GM23338 (cell line): ENCODE measurements around the gene KIAA1671. TPM values are rescaled to one million over a fixed set of nuclear protein-coding genes. Genes with fewer than 3 reads are reported as not detected.

Experiments
- ATAC-seq: fragments of 200-7000 bp; cut with Tn5 transposase; 3 replicates; pipeline ENCODE4 v1.9.1; 2020
- DNase-seq: peaks from one replicate; pipeline ENCODE4 v3.0.0-alpha.2; 2015; ENCODE audit warnings: low spot score
- H2AFZ ChIP-seq: fragments of 200-600 bp; sonication (generic); 2 replicates; pipeline ENCODE4 v1.8.0; 2016; ENCODE audit warnings: antibody characterized with exemption, mild to moderate bottlenecking, moderate library complexity
- H3F3A ChIP-seq: fragments of 200-600 bp; sonication (generic); replicated peaks from 2 replicates; pipeline ENCODE4 v1.8.0; 2017; ENCODE audit warnings: antibody characterized with exemption, mixed run types, low read depth
- H3K27ac ChIP-seq: fragments of 200-600 bp; sonication (generic); 2 replicates; pipeline ENCODE4 v1.6.1; 2016; ENCODE audit warnings: low read depth
- H3K27me3 ChIP-seq: fragments of 200-600 bp; sonication (generic); 2 replicates; pipeline ENCODE4 v1.8.0; 2016; ENCODE audit warnings: mild to moderate bottlenecking, mixed run types, moderate library complexity; ENCODE audit not compliant: insufficient read depth
- H3K36me3 ChIP-seq: fragments of 200-600 bp; sonication (generic); 2 replicates; pipeline ENCODE4 v1.8.0; 2016; ENCODE audit warnings: mild to moderate bottlenecking; ENCODE audit not compliant: insufficient read depth
- H3K4me1 ChIP-seq: fragments of 200-600 bp; sonication (generic); 2 replicates; pipeline ENCODE4 v1.8.0; 2016; ENCODE audit warnings: mild to moderate bottlenecking, moderate library complexity; ENCODE audit not compliant: insufficient read depth
- H3K4me2 ChIP-seq: fragments of 200-600 bp; sonication (generic); 2 replicates; pipeline ENCODE4 v1.7.1; 2017; ENCODE audit warnings: mixed run types
- H3K4me3 ChIP-seq: fragments of 200-600 bp; sonication (generic); 2 replicates; pipeline ENCODE4 v1.6.1; 2016; ENCODE audit warnings: mixed run types
- H3K79me2 ChIP-seq: fragments of 200-600 bp; sonication (generic); replicated peaks from 2 replicates; pipeline ENCODE4 v1.8.0; 2017; ENCODE audit warnings: mild to moderate bottlenecking; ENCODE audit not compliant: insufficient read depth
- H3K9me2 ChIP-seq: fragments of 200-600 bp; sonication (generic); 2 replicates; pipeline ENCODE4 v1.8.0; 2017; ENCODE audit not compliant: insufficient read depth
- H4K20me1 ChIP-seq: fragments of 200-600 bp; sonication (generic); replicated peaks from 2 replicates; pipeline ENCODE4 v1.8.0; 2017; ENCODE audit warnings: mild to moderate bottlenecking; ENCODE audit not compliant: insufficient read depth
- H3K27ac Mint-ChIP-seq: 2 replicates; pipeline ENCODE4 v1.8.0; 2020; ENCODE audit warnings: inconsistent platforms, mild to moderate bottlenecking, moderate library complexity, mixed read lengths
- H3K27me3 Mint-ChIP-seq: 3 replicates; pipeline ENCODE4 v1.8.0; 2022; ENCODE audit warnings: low read depth, mild to moderate bottlenecking, moderate library complexity, mixed read lengths, inconsistent platforms; ENCODE audit not compliant: insufficient read depth, poor library complexity
- H3K36me3 Mint-ChIP-seq: 3 replicates; pipeline ENCODE4 v1.8.0; 2021; ENCODE audit warnings: low read depth, mild to moderate bottlenecking, inconsistent platforms, moderate library complexity, mixed read lengths
- H3K4me1 Mint-ChIP-seq: 3 replicates; pipeline ENCODE4 v1.8.0; 2020; ENCODE audit warnings: mild to moderate bottlenecking, inconsistent platforms, mixed read lengths
- H3K4me3 Mint-ChIP-seq: 3 replicates; pipeline ENCODE4 v1.8.0; 2021; ENCODE audit warnings: moderate library complexity, mild to moderate bottlenecking, inconsistent platforms, mixed read lengths
- H3K9me3 Mint-ChIP-seq: 3 replicates; pipeline ENCODE4 v1.8.0; 2020; ENCODE audit warnings: moderate library complexity, mild to moderate bottlenecking, inconsistent platforms, mixed read lengths
- CREB1 ChIP-seq: fragments of 250-450 bp; sonication (Bioruptor Pico); IDR thresholded peaks from 2 replicates; pipeline ENCODE4 v1.5.0; 2020; ENCODE audit warnings: low read depth, mild to moderate bottlenecking, moderate library complexity
- EZH2 ChIP-seq: fragments of 200-600 bp; sonication (generic); IDR thresholded peaks from one replicate; pipeline ENCODE4 v1.8.0; 2017; ENCODE audit warnings: antibody characterized with exemption, mild to moderate bottlenecking, low read depth; ENCODE audit not compliant: unreplicated experiment
- EZH2phosphoT487 ChIP-seq: fragments of 200-600 bp; sonication (generic); IDR thresholded peaks from one replicate; pipeline ENCODE4 v1.8.1; 2018; ENCODE audit warnings: antibody characterized with exemption; ENCODE audit not compliant: unreplicated experiment
- JUNB ChIP-seq: IDR thresholded peaks from one replicate; pipeline ENCODE4 v1.6.1; 2016; ENCODE audit warnings: antibody characterized with exemption; ENCODE audit not compliant: unreplicated experiment
- NANOG ChIP-seq: IDR thresholded peaks from 2 replicates; pipeline ENCODE4 v1.6.1; 2016; ENCODE audit warnings: antibody characterized with exemption, borderline replicate concordance
- POLR2AphosphoS5 ChIP-seq: IDR thresholded peaks from 2 replicates; pipeline ENCODE4 v1.6.1; 2016; ENCODE audit warnings: antibody characterized with exemption, low read depth
- STAT1 ChIP-seq: IDR thresholded peaks from one replicate; pipeline ENCODE4 v1.6.1; 2016; ENCODE audit warnings: antibody characterized with exemption; ENCODE audit not compliant: unreplicated experiment
- ZNF114 ChIP-seq: fragments of 250-450 bp; sonication (Bioruptor Pico); IDR thresholded peaks from 2 replicates; pipeline ENCODE4 v1.5.0; 2020; ENCODE audit warnings: mild to moderate bottlenecking, moderate library complexity
- ZNF331 ChIP-seq: fragments of 250-450 bp; sonication (Bioruptor Pico); IDR thresholded peaks from 2 replicates; pipeline ENCODE4 v1.5.0; 2020; ENCODE audit warnings: low read depth, mild to moderate bottlenecking, moderate library complexity
- polyA plus RNA-seq: library from polyadenylated mRNA; unstranded; fragments of >200 nt; fragmentation: Nextera tagmentation; extraction: Ambion mirVana; gene quantifications from 2 replicates; pipeline ENCODE4 v1.2.1, GENCODE V29; 2016
- total RNA-seq: library from RNA; depleted of rRNA; stranded (reverse); fragments of >200 nt; shearing (Covaris generic); gene quantifications from 2 replicates; pipeline ENCODE4 v1.2.3, GENCODE V29; 2014
- TF ChIP-seq, protein P1 (sequence below): fragments of 250-450 bp; sonication (Bioruptor Pico); IDR thresholded peaks from 2 replicates; pipeline ENCODE4 v1.5.0; 2020; ENCODE audit warnings: mild to moderate bottlenecking, moderate library complexity
- TF ChIP-seq, protein P2 (sequence below), 2 experiments: fragments of 200-600 bp in 1 of 2; sonication (generic) in 1 of 2; conservative IDR thresholded peaks; 2 replicates each; pipeline versions ENCODE4 v1.5.1 to v1.6.1; 2016 to 2017; ENCODE audit warnings: antibody characterized with exemption in 2 of 2, low read depth in 2 of 2, mild to moderate bottlenecking in 2 of 2, moderate library complexity in 1 of 2
- TF ChIP-seq, protein P3 (sequence below): IDR thresholded peaks from one replicate; pipeline ENCODE4 v1.6.1; 2018; ENCODE audit warnings: antibody characterized with exemption; ENCODE audit not compliant: unreplicated experiment
- TF ChIP-seq, protein P4 (sequence below): IDR thresholded peaks from 2 replicates; pipeline ENCODE4 v1.6.1; 2016; ENCODE audit warnings: antibody characterized with exemption

KIAA1671 gene
- total and polyA plus RNA-seq, 2 experiments from 2014 or later: 6.1 to 27.2 TPM

DNA sequence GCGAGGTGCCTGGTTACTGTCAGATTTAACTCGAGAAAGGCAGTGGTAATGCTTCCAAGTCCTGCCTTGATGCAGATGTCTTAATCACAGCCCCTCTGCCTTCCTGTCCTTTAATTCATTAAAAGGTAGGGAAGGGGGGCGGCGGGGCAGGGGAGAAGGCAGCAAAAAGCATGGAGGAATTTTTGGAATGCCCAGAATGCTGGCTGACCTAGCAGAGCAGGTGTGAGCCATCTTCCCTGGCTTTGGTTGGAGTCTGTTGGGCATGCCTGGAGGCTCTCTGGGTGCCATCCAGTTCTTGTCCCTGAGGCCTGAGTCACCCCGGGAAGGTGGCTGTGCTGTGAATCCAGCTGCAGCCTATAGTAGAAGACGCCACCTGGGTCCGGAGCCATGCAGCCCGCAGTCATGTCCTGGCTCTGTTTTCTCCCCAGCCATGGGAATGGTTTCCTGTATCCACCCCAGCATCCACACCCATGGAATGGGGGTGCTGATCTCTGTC, 15.6 kb downstream of the KIAA1671 start:
- H3K27me3 Mint-ChIP-seq: peaks cover 2% of the 10 kb centered on the region
- H3K4me3 ChIP-seq: peak overlapping the region; percentile 16; the same call in 1 of the 2 replicates
- ATAC-seq (peak; percentile 85), DNase-seq (peak; percentile 96)
- peak overlapping the region; percentile 53 for H3K4me2 ChIP-seq
- TF ChIP-seq POLR2AphosphoS5: no peak
- TF ChIP-seq, protein P1, sequence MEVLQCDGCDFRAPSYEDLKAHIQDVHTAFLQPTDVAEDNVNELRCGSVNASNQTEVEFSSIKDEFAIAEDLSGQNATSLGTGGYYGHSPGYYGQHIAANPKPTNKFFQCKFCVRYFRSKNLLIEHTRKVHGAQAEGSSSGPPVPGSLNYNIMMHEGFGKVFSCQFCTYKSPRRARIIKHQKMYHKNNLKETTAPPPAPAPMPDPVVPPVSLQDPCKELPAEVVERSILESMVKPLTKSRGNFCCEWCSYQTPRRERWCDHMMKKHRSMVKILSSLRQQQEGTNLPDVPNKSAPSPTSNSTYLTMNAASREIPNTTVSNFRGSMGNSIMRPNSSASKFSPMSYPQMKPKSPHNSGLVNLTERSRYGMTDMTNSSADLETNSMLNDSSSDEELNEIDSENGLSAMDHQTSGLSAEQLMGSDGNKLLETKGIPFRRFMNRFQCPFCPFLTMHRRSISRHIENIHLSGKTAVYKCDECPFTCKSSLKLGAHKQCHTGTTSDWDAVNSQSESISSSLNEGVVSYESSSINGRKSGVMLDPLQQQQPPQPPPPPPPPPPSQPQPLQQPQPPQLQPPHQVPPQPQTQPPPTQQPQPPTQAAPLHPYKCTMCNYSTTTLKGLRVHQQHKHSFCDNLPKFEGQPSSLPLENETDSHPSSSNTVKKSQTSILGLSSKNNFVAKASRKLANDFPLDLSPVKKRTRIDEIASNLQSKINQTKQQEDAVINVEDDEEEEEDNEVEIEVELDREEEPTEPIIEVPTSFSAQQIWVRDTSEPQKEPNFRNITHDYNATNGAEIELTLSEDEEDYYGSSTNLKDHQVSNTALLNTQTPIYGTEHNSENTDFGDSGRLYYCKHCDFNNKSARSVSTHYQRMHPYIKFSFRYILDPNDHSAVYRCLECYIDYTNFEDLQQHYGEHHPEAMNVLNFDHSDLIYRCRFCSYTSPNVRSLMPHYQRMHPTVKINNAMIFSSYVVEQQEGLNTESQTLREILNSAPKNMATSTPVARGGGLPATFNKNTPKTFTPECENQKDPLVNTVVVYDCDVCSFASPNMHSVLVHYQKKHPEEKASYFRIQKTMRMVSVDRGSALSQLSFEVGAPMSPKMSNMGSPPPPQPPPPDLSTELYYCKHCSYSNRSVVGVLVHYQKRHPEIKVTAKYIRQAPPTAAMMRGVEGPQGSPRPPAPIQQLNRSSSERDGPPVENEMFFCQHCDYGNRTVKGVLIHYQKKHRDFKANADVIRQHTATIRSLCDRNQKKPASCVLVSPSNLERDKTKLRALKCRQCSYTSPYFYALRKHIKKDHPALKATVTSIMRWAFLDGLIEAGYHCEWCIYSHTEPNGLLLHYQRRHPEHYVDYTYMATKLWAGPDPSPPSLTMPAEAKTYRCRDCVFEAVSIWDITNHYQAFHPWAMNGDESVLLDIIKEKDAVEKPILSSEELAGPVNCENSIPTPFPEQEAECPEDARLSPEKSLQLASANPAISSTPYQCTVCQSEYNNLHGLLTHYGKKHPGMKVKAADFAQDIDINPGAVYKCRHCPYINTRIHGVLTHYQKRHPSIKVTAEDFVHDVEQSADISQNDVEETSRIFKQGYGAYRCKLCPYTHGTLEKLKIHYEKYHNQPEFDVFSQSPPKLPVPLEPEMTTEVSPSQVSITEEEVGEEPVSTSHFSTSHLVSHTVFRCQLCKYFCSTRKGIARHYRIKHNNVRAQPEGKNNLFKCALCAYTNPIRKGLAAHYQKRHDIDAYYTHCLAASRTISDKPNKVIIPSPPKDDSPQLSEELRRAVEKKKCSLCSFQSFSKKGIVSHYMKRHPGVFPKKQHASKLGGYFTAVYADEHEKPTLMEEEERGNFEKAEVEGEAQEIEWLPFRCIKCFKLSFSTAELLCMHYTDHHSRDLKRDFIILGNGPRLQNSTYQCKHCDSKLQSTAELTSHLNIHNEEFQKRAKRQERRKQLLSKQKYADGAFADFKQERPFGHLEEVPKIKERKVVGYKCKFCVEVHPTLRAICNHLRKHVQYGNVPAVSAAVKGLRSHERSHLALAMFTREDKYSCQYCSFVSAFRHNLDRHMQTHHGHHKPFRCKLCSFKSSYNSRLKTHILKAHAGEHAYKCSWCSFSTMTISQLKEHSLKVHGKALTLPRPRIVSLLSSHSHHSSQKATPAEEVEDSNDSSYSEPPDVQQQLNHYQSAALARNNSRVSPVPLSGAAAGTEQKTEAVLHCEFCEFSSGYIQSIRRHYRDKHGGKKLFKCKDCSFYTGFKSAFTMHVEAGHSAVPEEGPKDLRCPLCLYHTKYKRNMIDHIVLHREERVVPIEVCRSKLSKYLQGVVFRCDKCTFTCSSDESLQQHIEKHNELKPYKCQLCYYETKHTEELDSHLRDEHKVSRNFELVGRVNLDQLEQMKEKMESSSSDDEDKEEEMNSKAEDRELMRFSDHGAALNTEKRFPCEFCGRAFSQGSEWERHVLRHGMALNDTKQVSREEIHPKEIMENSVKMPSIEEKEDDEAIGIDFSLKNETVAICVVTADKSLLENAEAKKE: peak; percentile 81
- TF ChIP-seq STAT1: no peak
- TF ChIP-seq JUNB: no peak
- TF ChIP-seq ZNF331: no peak
- TF ChIP-seq, protein P2, sequence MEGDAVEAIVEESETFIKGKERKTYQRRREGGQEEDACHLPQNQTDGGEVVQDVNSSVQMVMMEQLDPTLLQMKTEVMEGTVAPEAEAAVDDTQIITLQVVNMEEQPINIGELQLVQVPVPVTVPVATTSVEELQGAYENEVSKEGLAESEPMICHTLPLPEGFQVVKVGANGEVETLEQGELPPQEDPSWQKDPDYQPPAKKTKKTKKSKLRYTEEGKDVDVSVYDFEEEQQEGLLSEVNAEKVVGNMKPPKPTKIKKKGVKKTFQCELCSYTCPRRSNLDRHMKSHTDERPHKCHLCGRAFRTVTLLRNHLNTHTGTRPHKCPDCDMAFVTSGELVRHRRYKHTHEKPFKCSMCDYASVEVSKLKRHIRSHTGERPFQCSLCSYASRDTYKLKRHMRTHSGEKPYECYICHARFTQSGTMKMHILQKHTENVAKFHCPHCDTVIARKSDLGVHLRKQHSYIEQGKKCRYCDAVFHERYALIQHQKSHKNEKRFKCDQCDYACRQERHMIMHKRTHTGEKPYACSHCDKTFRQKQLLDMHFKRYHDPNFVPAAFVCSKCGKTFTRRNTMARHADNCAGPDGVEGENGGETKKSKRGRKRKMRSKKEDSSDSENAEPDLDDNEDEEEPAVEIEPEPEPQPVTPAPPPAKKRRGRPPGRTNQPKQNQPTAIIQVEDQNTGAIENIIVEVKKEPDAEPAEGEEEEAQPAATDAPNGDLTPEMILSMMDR (conservative IDR thresholded peaks at IDR 0.05; ENCODE audit: low read depth in 2 of 2): no peak
- TF ChIP-seq CREB1 (CRISPR knock-in tag): peak; percentile 38; the same call in 1 of the 2 replicates
- TF ChIP-seq, protein P3, sequence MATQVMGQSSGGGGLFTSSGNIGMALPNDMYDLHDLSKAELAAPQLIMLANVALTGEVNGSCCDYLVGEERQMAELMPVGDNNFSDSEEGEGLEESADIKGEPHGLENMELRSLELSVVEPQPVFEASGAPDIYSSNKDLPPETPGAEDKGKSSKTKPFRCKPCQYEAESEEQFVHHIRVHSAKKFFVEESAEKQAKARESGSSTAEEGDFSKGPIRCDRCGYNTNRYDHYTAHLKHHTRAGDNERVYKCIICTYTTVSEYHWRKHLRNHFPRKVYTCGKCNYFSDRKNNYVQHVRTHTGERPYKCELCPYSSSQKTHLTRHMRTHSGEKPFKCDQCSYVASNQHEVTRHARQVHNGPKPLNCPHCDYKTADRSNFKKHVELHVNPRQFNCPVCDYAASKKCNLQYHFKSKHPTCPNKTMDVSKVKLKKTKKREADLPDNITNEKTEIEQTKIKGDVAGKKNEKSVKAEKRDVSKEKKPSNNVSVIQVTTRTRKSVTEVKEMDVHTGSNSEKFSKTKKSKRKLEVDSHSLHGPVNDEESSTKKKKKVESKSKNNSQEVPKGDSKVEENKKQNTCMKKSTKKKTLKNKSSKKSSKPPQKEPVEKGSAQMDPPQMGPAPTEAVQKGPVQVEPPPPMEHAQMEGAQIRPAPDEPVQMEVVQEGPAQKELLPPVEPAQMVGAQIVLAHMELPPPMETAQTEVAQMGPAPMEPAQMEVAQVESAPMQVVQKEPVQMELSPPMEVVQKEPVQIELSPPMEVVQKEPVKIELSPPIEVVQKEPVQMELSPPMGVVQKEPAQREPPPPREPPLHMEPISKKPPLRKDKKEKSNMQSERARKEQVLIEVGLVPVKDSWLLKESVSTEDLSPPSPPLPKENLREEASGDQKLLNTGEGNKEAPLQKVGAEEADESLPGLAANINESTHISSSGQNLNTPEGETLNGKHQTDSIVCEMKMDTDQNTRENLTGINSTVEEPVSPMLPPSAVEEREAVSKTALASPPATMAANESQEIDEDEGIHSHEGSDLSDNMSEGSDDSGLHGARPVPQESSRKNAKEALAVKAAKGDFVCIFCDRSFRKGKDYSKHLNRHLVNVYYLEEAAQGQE: no peak
- TF ChIP-seq, protein P4, sequence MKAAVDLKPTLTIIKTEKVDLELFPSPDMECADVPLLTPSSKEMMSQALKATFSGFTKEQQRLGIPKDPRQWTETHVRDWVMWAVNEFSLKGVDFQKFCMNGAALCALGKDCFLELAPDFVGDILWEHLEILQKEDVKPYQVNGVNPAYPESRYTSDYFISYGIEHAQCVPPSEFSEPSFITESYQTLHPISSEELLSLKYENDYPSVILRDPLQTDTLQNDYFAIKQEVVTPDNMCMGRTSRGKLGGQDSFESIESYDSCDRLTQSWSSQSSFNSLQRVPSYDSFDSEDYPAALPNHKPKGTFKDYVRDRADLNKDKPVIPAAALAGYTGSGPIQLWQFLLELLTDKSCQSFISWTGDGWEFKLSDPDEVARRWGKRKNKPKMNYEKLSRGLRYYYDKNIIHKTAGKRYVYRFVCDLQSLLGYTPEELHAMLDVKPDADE: no peak
- peak; percentile 14; the same call in 1 of the 2 replicates for TF ChIP-seq NANOG
- TF ChIP-seq EZH2: no peak
- TF ChIP-seq ZNF114 (CRISPR knock-in tag): no peak
- no peak for TF ChIP-seq EZH2phosphoT487
- H3K9me2 ChIP-seq: no peaks in the 10 kb centered on the region
- H3K4me1 Mint-ChIP-seq: peaks cover 42% of the 10 kb centered on the region
- no peak overlapping the region for H2AFZ ChIP-seq
- 0 out of 2 replicates have a peak, but pooled peaks cover 3% of the 10 kb centered on the region for H3F3A ChIP-seq
- peaks cover 55% of the 10 kb centered on the region for H3K79me2 ChIP-seq
- 0 out of 2 replicates have a peak, but pooled peaks cover 2% of the 10 kb centered on the region for H4K20me1 ChIP-seq
- H3K27me3 ChIP-seq: no peaks in the 10 kb centered on the region
- no peaks in the 10 kb centered on the region for H3K36me3 ChIP-seq
- H3K4me1 ChIP-seq: peaks cover 26% of the 10 kb centered on the region
- H3K27ac ChIP-seq: peak overlapping the region; percentile 92
- no peak overlapping the region for H3K4me3 Mint-ChIP-seq
- peaks cover 3% of the 10 kb centered on the region; the same call in 2 of the 3 replicates for H3K36me3 Mint-ChIP-seq
- peak overlapping the region; percentile 92 for H3K27ac Mint-ChIP-seq
- no peaks in the 10 kb centered on the region; the same call in 2 of the 3 replicates for H3K9me3 Mint-ChIP-seq
